DMS 273 (cell line): ENCODE results near the gene ICAM5.

ENCODE experiments used
- DNase-seq: peaks from one replicate; lab custom pipeline; 2025; ENCODE audit not compliant: unreplicated experiment; lab: John Stamatoyannopoulos, UW

Gene ICAM5

GRCh38 chr19:10339380-10339960, 49.7 kb downstream of the ICAM5 start, which contains the start of gene ICAM3:
Gene ICAM3 (minus strand): TSS chr19:10339624. CDS start chr19:10339614, 10 bp downstream.
- DNase-seq = no peak

GRCh38 chr19:10339977-10340376, 50.2 kb downstream of the ICAM5 start:
- no peak for DNase-seq

GRCh38 chr19:10343495-10343894, 53.7 kb downstream of the ICAM5 start:
- DNase-seq = no peak

GRCh38 chr19:10344780-10345179, 55.0 kb downstream of the ICAM5 start:
- no peak for DNase-seq
